GM23338 (cell line): Measurements from ENCODE around the gene MRPS24. TPM values are rescaled to one million over a fixed set of nuclear protein-coding genes. Genes with fewer than 3 reads are reported as not detected.

Experiments
- ATAC-seq: fragments of 200-7000 bp; cut with Tn5 transposase; 3 replicates; pipeline ENCODE4 v1.9.1; 2020
- DNase-seq: peaks from one replicate; pipeline ENCODE4 v3.0.0-alpha.2; 2015; ENCODE audit warnings: low spot score
- H2AFZ ChIP-seq: fragments of 200-600 bp; sonication (generic); 2 replicates; pipeline ENCODE4 v1.8.0; 2016; ENCODE audit warnings: antibody characterized with exemption, mild to moderate bottlenecking, moderate library complexity
- H3F3A ChIP-seq: fragments of 200-600 bp; sonication (generic); replicated peaks from 2 replicates; pipeline ENCODE4 v1.8.0; 2017; ENCODE audit warnings: antibody characterized with exemption, mixed run types, low read depth
- H3K27ac ChIP-seq: fragments of 200-600 bp; sonication (generic); 2 replicates; pipeline ENCODE4 v1.6.1; 2016; ENCODE audit warnings: low read depth
- H3K27me3 ChIP-seq: fragments of 200-600 bp; sonication (generic); 2 replicates; pipeline ENCODE4 v1.8.0; 2016; ENCODE audit warnings: mild to moderate bottlenecking, mixed run types, moderate library complexity; ENCODE audit not compliant: insufficient read depth
- H3K36me3 ChIP-seq: fragments of 200-600 bp; sonication (generic); 2 replicates; pipeline ENCODE4 v1.8.0; 2016; ENCODE audit warnings: mild to moderate bottlenecking; ENCODE audit not compliant: insufficient read depth
- H3K4me1 ChIP-seq: fragments of 200-600 bp; sonication (generic); 2 replicates; pipeline ENCODE4 v1.8.0; 2016; ENCODE audit warnings: mild to moderate bottlenecking, moderate library complexity; ENCODE audit not compliant: insufficient read depth
- H3K4me2 ChIP-seq: fragments of 200-600 bp; sonication (generic); 2 replicates; pipeline ENCODE4 v1.7.1; 2017; ENCODE audit warnings: mixed run types
- H3K4me3 ChIP-seq: fragments of 200-600 bp; sonication (generic); 2 replicates; pipeline ENCODE4 v1.6.1; 2016; ENCODE audit warnings: mixed run types
- H3K79me2 ChIP-seq: fragments of 200-600 bp; sonication (generic); replicated peaks from 2 replicates; pipeline ENCODE4 v1.8.0; 2017; ENCODE audit warnings: mild to moderate bottlenecking; ENCODE audit not compliant: insufficient read depth
- H3K9me2 ChIP-seq: fragments of 200-600 bp; sonication (generic); 2 replicates; pipeline ENCODE4 v1.8.0; 2017; ENCODE audit not compliant: insufficient read depth
- H4K20me1 ChIP-seq: fragments of 200-600 bp; sonication (generic); replicated peaks from 2 replicates; pipeline ENCODE4 v1.8.0; 2017; ENCODE audit warnings: mild to moderate bottlenecking; ENCODE audit not compliant: insufficient read depth
- H3K27ac Mint-ChIP-seq: 2 replicates; pipeline ENCODE4 v1.8.0; 2020; ENCODE audit warnings: inconsistent platforms, mild to moderate bottlenecking, moderate library complexity, mixed read lengths
- H3K27me3 Mint-ChIP-seq: 3 replicates; pipeline ENCODE4 v1.8.0; 2022; ENCODE audit warnings: low read depth, mild to moderate bottlenecking, moderate library complexity, mixed read lengths, inconsistent platforms; ENCODE audit not compliant: insufficient read depth, poor library complexity
- H3K36me3 Mint-ChIP-seq: 3 replicates; pipeline ENCODE4 v1.8.0; 2021; ENCODE audit warnings: low read depth, mild to moderate bottlenecking, inconsistent platforms, moderate library complexity, mixed read lengths
- H3K4me1 Mint-ChIP-seq: 3 replicates; pipeline ENCODE4 v1.8.0; 2020; ENCODE audit warnings: mild to moderate bottlenecking, inconsistent platforms, mixed read lengths
- H3K4me3 Mint-ChIP-seq: 3 replicates; pipeline ENCODE4 v1.8.0; 2021; ENCODE audit warnings: moderate library complexity, mild to moderate bottlenecking, inconsistent platforms, mixed read lengths
- H3K9me3 Mint-ChIP-seq: 3 replicates; pipeline ENCODE4 v1.8.0; 2020; ENCODE audit warnings: moderate library complexity, mild to moderate bottlenecking, inconsistent platforms, mixed read lengths
- CREB1 ChIP-seq: fragments of 250-450 bp; sonication (Bioruptor Pico); IDR thresholded peaks from 2 replicates; pipeline ENCODE4 v1.5.0; 2020; ENCODE audit warnings: low read depth, mild to moderate bottlenecking, moderate library complexity
- EZH2phosphoT487 ChIP-seq: fragments of 200-600 bp; sonication (generic); IDR thresholded peaks from one replicate; pipeline ENCODE4 v1.8.1; 2018; ENCODE audit warnings: antibody characterized with exemption; ENCODE audit not compliant: unreplicated experiment
- JUNB ChIP-seq: IDR thresholded peaks from one replicate; pipeline ENCODE4 v1.6.1; 2016; ENCODE audit warnings: antibody characterized with exemption; ENCODE audit not compliant: unreplicated experiment
- NANOG ChIP-seq: IDR thresholded peaks from 2 replicates; pipeline ENCODE4 v1.6.1; 2016; ENCODE audit warnings: antibody characterized with exemption, borderline replicate concordance
- POLR2AphosphoS5 ChIP-seq: IDR thresholded peaks from 2 replicates; pipeline ENCODE4 v1.6.1; 2016; ENCODE audit warnings: antibody characterized with exemption, low read depth
- STAT1 ChIP-seq: IDR thresholded peaks from one replicate; pipeline ENCODE4 v1.6.1; 2016; ENCODE audit warnings: antibody characterized with exemption; ENCODE audit not compliant: unreplicated experiment
- ZNF114 ChIP-seq: fragments of 250-450 bp; sonication (Bioruptor Pico); IDR thresholded peaks from 2 replicates; pipeline ENCODE4 v1.5.0; 2020; ENCODE audit warnings: mild to moderate bottlenecking, moderate library complexity
- ZNF331 ChIP-seq: fragments of 250-450 bp; sonication (Bioruptor Pico); IDR thresholded peaks from 2 replicates; pipeline ENCODE4 v1.5.0; 2020; ENCODE audit warnings: low read depth, mild to moderate bottlenecking, moderate library complexity
- ZNF462 ChIP-seq: fragments of 250-450 bp; sonication (Bioruptor Pico); IDR thresholded peaks from 2 replicates; pipeline ENCODE4 v1.5.0; 2020; ENCODE audit warnings: mild to moderate bottlenecking, moderate library complexity
- polyA plus RNA-seq: library from polyadenylated mRNA; unstranded; fragments of >200 nt; fragmentation: Nextera tagmentation; extraction: Ambion mirVana; gene quantifications from 2 replicates; pipeline ENCODE4 v1.2.1, GENCODE V29; 2016
- total RNA-seq: library from RNA; depleted of rRNA; stranded (reverse); fragments of >200 nt; shearing (Covaris generic); gene quantifications from 2 replicates; pipeline ENCODE4 v1.2.3, GENCODE V29; 2014
- TF ChIP-seq, protein P1 (sequence below), 2 experiments: fragments of 200-600 bp in 1 of 2; sonication (generic) in 1 of 2; conservative IDR thresholded peaks; 2 replicates each; pipeline versions ENCODE4 v1.5.1 to v1.6.1; 2016 to 2017; ENCODE audit warnings: antibody characterized with exemption in 2 of 2, low read depth in 2 of 2, mild to moderate bottlenecking in 2 of 2, moderate library complexity in 1 of 2
- TF ChIP-seq, protein P2 (sequence below): IDR thresholded peaks from one replicate; pipeline ENCODE4 v1.6.1; 2018; ENCODE audit warnings: antibody characterized with exemption; ENCODE audit not compliant: unreplicated experiment
- TF ChIP-seq, protein P3 (sequence below): IDR thresholded peaks from 2 replicates; pipeline ENCODE4 v1.6.1; 2016; ENCODE audit warnings: antibody characterized with exemption

Gene MRPS24
- total and polyA plus RNA-seq, 2 experiments from 2014 or later: 82.9 to 152 TPM

DNA sequence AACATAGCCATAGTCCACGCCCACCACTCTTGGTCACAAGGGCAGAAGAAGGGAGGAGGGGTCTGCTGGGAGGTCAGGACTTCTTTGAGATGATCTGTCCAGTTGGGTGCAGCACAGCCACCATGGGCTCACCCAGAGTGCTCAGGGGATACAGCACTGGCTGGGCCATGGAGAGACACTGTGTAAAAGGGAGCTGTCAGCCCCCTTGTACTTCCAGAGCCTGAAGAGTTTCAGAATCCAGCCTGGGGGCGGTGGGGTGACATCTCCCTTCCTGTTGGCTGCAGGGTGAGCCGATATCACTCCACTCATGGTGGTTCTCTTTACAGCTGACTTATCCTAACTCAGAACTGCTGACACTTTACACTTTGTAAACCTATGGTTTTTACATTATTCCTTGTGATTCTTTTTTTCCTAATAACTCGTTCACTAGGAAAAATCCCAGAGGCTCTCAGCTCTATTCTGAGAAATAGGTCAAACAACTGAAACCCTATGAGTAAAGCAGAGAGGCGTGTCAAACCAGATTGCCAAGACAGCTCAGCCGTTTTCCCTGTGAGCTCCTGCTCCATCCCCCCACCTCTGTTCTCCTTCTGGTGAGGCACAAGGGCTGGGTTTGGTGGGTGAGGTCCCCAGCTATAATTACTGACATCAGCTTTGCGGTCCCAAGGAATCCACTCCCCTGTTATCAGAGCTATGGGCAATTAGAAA, 3.2 kb upstream of the MRPS24 start:
- H3K36me3 Mint-ChIP-seq: peaks cover 21% of the 10 kb centered on the region
- peaks cover 5% of the 10 kb centered on the region; the same call in 1 of the 2 replicates for H3K9me2 ChIP-seq
- 0 out of 2 replicates have a peak overlapping the region, but pooled peaks have one; percentile 38 for H3K4me2 ChIP-seq
- H3K4me1 Mint-ChIP-seq: peaks cover 30% of the 10 kb centered on the region
- H3K36me3 ChIP-seq: peaks cover 7% of the 10 kb centered on the region; the same call in 1 of the 2 replicates
- H3K4me3 Mint-ChIP-seq: no peak overlapping the region
- 0 out of 2 replicates have a peak, but pooled peaks cover 2% of the 10 kb centered on the region for H3F3A ChIP-seq
- H3K79me2 ChIP-seq: peaks cover 11% of the 10 kb centered on the region
- H4K20me1 ChIP-seq: no peaks in the 10 kb centered on the region
- no peak overlapping the region for H3K4me3 ChIP-seq
- H3K9me3 Mint-ChIP-seq: no peaks in the 10 kb centered on the region; the same call in 1 of the 3 replicates
- H3K4me1 ChIP-seq: peaks cover 23% of the 10 kb centered on the region
- peaks cover 20% of the 10 kb centered on the region for H3K27me3 Mint-ChIP-seq
- TF ChIP-seq, protein P1, sequence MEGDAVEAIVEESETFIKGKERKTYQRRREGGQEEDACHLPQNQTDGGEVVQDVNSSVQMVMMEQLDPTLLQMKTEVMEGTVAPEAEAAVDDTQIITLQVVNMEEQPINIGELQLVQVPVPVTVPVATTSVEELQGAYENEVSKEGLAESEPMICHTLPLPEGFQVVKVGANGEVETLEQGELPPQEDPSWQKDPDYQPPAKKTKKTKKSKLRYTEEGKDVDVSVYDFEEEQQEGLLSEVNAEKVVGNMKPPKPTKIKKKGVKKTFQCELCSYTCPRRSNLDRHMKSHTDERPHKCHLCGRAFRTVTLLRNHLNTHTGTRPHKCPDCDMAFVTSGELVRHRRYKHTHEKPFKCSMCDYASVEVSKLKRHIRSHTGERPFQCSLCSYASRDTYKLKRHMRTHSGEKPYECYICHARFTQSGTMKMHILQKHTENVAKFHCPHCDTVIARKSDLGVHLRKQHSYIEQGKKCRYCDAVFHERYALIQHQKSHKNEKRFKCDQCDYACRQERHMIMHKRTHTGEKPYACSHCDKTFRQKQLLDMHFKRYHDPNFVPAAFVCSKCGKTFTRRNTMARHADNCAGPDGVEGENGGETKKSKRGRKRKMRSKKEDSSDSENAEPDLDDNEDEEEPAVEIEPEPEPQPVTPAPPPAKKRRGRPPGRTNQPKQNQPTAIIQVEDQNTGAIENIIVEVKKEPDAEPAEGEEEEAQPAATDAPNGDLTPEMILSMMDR (conservative IDR thresholded peaks at IDR 0.05; ENCODE audit: low read depth in 2 of 2): no peak
- no peak for TF ChIP-seq ZNF114
- TF ChIP-seq STAT1: no peak
- TF ChIP-seq, protein P2, sequence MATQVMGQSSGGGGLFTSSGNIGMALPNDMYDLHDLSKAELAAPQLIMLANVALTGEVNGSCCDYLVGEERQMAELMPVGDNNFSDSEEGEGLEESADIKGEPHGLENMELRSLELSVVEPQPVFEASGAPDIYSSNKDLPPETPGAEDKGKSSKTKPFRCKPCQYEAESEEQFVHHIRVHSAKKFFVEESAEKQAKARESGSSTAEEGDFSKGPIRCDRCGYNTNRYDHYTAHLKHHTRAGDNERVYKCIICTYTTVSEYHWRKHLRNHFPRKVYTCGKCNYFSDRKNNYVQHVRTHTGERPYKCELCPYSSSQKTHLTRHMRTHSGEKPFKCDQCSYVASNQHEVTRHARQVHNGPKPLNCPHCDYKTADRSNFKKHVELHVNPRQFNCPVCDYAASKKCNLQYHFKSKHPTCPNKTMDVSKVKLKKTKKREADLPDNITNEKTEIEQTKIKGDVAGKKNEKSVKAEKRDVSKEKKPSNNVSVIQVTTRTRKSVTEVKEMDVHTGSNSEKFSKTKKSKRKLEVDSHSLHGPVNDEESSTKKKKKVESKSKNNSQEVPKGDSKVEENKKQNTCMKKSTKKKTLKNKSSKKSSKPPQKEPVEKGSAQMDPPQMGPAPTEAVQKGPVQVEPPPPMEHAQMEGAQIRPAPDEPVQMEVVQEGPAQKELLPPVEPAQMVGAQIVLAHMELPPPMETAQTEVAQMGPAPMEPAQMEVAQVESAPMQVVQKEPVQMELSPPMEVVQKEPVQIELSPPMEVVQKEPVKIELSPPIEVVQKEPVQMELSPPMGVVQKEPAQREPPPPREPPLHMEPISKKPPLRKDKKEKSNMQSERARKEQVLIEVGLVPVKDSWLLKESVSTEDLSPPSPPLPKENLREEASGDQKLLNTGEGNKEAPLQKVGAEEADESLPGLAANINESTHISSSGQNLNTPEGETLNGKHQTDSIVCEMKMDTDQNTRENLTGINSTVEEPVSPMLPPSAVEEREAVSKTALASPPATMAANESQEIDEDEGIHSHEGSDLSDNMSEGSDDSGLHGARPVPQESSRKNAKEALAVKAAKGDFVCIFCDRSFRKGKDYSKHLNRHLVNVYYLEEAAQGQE: no peak
- TF ChIP-seq EZH2phosphoT487: no peak
- TF ChIP-seq NANOG: no peak
- TF ChIP-seq, protein P3, sequence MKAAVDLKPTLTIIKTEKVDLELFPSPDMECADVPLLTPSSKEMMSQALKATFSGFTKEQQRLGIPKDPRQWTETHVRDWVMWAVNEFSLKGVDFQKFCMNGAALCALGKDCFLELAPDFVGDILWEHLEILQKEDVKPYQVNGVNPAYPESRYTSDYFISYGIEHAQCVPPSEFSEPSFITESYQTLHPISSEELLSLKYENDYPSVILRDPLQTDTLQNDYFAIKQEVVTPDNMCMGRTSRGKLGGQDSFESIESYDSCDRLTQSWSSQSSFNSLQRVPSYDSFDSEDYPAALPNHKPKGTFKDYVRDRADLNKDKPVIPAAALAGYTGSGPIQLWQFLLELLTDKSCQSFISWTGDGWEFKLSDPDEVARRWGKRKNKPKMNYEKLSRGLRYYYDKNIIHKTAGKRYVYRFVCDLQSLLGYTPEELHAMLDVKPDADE: no peak
- TF ChIP-seq POLR2AphosphoS5: no peak
- no peak for TF ChIP-seq JUNB
- TF ChIP-seq ZNF462 (CRISPR knock-in tag): no peak
- no peak for TF ChIP-seq CREB1 (CRISPR knock-in tag)
- no peak for TF ChIP-seq ZNF331
- DNase-seq (no peak), ATAC-seq (no peak)
- H3K27ac Mint-ChIP-seq: no peak overlapping the region
- H2AFZ ChIP-seq: 0 out of 2 replicates have a peak overlapping the region, but pooled peaks have one; percentile 47
- H3K27me3 ChIP-seq: no peaks in the 10 kb centered on the region
- no peak overlapping the region for H3K27ac ChIP-seq
